NCI-H1105 (cell line): ENCODE data around the gene MAPK4.
"Not testable (repeated sequence)": the region's sequence is repeated elsewhere in the genome, so short reads cannot be mapped to it uniquely, and the experiment has no call there.

Source experiments
- DNase-seq: peaks from one replicate; lab custom pipeline; 2025; lab: John Stamatoyannopoulos, UW

MAPK4 gene

DNA sequence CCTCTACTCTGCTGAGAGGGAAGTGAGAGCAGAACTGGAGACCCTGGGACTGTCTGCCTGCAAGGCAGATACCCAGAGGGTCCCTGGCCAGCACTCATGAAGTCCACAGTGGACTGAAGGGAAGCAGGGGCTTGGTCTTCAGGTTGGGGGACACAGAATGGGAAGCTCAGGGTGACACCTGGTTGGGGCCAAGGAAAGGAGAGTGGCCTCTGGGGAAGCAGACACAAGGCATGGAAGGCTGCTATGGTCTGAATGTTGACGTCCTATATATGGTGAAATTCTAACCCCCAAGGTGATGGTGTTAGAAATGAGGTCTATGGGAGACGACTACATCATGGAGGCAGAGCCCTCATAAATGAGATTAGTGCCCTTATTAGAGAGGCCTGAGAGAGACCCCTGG is 190.7 kb downstream of the MAPK4 start:
- DNase-seq: no peak

DNA sequence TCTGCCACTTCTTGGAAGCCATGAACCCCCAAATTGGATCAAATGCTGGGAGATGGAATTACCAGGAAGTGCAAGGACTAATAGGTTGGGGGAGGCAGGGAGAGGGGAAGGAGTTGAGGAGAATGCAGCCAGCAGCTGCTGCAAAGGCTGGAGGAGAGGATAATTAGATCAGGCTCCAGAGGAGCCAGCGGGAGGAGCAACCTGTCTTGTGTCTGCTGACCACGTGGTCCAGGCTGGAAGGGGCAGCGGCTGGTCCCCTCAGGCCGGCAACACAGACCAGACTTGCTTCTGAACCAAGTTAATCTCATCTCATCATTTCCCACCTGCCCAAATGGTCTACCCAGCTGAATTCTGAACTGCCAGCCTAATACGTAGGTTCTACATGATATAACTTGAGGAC is 191.6 kb downstream of the MAPK4 start:
- DNase-seq: no peak

DNA sequence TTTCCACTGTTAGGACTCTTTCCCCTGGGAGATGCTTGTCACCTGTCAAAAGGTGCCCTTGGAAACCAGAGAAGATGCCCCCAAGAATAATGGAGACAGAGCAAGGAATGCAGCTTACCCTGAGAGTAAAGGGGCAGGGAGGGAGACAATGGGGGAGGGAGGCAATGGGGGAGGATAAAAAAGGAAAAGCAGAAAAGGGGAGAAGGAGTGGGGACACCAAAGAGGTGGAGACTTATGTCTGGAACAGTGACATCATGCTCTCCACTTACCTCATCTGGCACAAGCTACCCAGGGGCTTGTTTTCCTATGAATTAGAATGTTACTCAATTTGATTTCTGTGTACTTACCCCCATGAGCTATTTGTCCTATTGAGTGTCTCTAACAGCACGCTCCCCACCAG is 192.1 kb downstream of the MAPK4 start:
- DNase-seq: no peak

DNA sequence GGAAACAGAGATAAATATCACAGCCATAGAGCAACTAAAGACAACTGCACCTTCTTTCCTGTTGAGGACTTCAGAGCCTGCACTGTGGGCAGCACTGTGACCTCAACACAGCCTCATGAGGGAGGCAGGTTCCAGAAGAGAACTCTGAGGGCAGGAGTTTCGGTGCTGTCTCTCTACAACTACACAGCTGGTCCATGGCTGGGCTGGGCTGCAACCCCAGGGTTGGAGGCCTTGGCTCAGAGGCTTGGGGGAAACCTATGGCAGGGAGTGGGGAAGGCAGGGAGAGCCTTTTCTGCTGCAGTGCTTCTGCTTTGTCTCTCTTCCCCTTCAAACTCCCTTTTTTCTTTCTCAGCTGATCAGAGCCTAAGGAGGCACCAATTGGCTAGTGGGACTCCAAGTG is 193.4 kb downstream of the MAPK4 start:
- no peak for DNase-seq

DNA sequence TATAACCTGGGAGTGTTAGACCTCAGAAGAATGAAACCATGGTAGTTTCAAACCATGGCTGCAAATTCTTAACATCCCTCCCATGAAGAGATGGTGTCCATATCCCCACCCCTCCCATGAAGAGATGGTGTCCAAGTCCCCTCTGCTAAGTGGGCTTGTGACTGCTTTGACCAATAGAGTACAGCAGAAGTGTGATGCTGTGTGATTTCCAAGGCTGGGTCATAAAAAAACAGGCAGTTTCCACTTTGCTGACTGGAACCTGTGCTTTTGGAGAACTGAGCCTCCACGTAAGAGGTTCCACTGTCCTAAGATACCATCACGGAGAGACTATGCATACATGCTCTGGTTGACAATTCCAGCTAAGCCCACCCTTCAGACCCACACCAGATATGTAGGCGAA is 194.4 kb downstream of the MAPK4 start:
- no peak for DNase-seq

DNA sequence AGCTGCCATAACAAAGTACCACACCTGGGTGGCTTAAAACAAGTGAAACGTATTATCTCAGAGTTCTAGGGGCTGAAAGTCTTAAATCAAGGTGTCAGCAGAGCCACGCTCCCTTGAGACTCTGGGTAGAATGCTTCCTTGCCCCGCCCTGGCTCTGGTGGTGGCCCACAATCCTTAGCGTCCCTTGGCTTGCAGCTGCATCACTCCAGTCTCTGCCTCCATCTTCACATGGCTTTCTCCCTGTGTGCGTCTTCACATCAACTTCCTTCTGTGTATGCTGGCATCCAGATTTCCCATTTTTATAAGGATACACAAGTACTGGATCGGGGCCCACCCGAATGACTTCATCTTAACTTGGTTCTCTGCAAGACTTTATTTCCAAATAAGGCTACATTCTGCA is 197.5 kb downstream of the MAPK4 start:
- DNase-seq: no peak

DNA sequence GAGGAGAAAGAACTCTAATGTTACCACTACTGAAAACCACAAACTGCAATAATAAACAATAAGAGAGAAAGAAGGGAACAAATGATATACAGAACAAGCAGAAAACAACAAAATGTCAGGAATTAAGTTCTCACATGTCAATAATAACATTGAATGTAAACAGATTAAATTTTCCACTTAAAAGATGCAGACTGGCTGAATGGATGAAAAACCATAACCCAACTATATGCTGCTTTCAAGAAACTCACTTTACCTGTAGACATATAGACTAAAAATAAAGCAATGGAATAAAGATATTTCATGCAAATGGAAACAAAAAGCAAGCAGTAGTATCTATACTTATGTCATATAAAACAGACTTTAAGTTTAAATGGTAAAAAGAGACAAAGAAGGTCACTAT is 209.6 kb downstream of the MAPK4 start:
- DNase-seq: no peak

DNA sequence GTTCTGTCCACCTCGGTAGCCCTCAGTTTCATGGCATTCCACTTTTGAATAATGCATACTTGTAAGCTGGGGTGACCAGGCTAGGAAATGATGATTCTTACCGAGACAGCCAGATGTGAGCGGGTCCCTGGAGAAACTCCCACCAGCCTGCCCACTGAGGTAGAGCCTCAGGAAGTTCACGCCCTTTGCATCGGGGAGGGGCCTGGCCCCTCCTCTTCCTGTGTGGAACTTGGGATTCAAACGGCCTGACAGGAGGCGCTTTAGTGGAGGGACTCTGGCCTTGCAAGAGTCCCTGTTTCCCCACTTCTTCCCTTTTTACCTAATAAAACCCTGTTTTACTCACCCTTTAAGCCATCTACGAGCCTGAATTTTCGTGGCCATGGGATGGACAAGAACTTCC is 215.3 kb downstream of the MAPK4 start:
- DNase-seq: no peak

DNA sequence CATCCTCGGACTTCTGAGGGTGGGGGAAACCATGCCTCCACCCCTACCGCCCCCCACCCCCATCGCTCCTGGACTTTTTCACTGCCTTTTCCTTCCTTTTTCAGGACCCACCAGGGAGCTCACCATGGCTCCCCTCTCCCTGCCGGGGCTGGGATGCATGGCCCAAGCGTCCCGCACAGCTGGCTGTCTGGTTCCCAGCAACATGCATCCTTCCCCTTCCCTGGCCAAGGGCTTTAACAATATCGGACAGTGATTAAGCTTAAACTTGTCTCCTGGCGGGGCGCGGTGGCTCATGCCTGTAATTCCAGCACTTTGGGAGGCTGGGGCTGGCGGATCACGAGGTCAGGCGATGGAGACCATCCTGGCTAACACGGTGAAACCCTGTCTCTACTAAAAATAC is 215.8 kb downstream of the MAPK4 start:
- DNase-seq: no peak

DNA sequence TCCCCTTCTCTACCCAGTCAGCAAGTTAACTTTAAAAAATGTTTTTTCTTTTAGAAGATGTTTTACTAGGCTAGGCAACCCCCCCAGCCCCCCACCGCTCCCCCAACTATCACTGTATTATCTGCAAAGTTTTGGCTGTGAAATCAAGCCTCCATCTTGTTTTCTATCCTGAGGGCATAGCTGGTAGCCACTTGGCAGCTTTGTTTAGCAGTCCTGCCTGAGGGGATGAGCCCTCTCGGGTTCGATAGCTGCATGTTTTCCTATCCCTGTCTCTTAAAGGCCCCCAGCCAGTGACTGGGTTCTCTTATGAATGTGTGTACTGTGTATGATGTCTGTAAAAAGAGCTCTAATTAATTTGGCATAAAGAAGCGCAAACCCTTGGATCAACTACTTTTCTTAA is 216.5 kb downstream of the MAPK4 start:
- no peak for DNase-seq

DNA sequence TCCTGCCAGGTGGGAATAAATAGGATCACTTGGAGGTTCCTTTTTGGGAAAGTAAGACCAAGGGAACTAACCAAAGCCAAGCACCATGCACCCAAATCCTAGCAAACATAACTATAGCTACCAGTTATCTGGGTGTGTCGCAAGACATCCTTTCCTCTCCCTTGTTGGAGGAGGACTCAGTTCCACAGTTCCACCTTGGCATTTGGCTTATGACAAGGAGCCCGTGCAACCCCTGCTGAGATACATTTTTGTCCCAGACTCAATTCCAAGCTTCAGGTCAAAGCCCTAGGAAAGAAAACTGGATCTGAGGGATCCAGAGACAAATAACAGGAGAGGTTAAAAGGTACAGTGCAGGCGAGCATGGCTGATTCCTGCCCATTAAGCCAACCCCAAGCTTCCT is 219.1 kb downstream of the MAPK4 start:
- not testable (repeated sequence) for DNase-seq
